ENCODE results near the gene RAB33A.
"Not testable (repeated sequence)": the region's sequence is repeated elsewhere in the genome, so short reads cannot be mapped to it uniquely, and the experiment has no call there.

The RAB33A gene

GRCh38 chrX:130212371-130212770 is 40.6 kb downstream of the RAB33A start:
- TF ChIP-seq CTCF (IDR thresholded peaks at IDR 0.05; ENCODE audit: low read depth, low read length), result no peak
- no peak for DNase-seq (ENCODE audit: low read depth, low spot score)
- no peak overlapping the region for H3K4me3 ChIP-seq (ENCODE audit: low read depth, low read length)
- in situ Hi-C loops (cut with HindIII; ENCODE audit: low sequenced_read_pairs), result no loop called here

GRCh38 chrX:130213376-130213775 is 41.6 kb downstream of the RAB33A start:
- in situ Hi-C loops (cut with HindIII; ENCODE audit: low sequenced_read_pairs), result no loop called here
- TF ChIP-seq CTCF (IDR thresholded peaks at IDR 0.05; ENCODE audit: low read depth, low read length), result no peak
- no peak for DNase-seq (ENCODE audit: low read depth, low spot score)
- H3K4me3 ChIP-seq (ENCODE audit: low read depth, low read length), result no peak overlapping the region

GRCh38 chrX:130216320-130216719 is 44.6 kb downstream of the RAB33A start:
- TF ChIP-seq CTCF (IDR thresholded peaks at IDR 0.05; ENCODE audit: low read depth, low read length), result no peak
- in situ Hi-C loops (cut with HindIII; ENCODE audit: low sequenced_read_pairs), result no loop called here
- H3K4me3 ChIP-seq (ENCODE audit: low read depth, low read length), result no peak overlapping the region
- DNase-seq (ENCODE audit: low read depth, low spot score), result no peak

GRCh38 chrX:130224810-130225209 is 53.0 kb downstream of the RAB33A start:
- no peak overlapping the region for H3K4me3 ChIP-seq (ENCODE audit: low read depth, low read length)
- DNase-seq (ENCODE audit: low read depth, low spot score), result no peak
- in situ Hi-C loops (cut with HindIII; ENCODE audit: low sequenced_read_pairs), result no loop called here
- TF ChIP-seq CTCF (IDR thresholded peaks at IDR 0.05; ENCODE audit: low read depth, low read length), result no peak

GRCh38 chrX:130228871-130229270 is 57.1 kb downstream of the RAB33A start:
- TF ChIP-seq CTCF (IDR thresholded peaks at IDR 0.05; ENCODE audit: low read depth, low read length), result no peak
- H3K4me3 ChIP-seq (ENCODE audit: low read depth, low read length), result no peak overlapping the region
- in situ Hi-C loops (cut with HindIII; ENCODE audit: low sequenced_read_pairs), result no loop called here
- no peak for DNase-seq (ENCODE audit: low read depth, low spot score)

- DNase-seq (ENCODE audit: low read depth, low spot score); in situ Hi-C loops (cut with HindIII; ENCODE audit: low sequenced_read_pairs); H3K4me3 ChIP-seq (ENCODE audit: low read depth, low read length): not testable (repeated sequence)
Measured at GRCh38 chrX:130231184-130231583, 59.4 kb downstream of the RAB33A start.
